ENCODE results near the gene GPR68. TPM values are rescaled to one million over a fixed set of nuclear protein-coding genes. Genes with fewer than 3 reads are reported as not detected.

GPR68 gene
- total RNA-seq, 1 donor from 2014 or later = 4.2 TPM

GRCh38 chr14:91195881-91196280 is 48.6 kb downstream of the GPR68 start:
- TF ChIP-seq, protein P1, sequence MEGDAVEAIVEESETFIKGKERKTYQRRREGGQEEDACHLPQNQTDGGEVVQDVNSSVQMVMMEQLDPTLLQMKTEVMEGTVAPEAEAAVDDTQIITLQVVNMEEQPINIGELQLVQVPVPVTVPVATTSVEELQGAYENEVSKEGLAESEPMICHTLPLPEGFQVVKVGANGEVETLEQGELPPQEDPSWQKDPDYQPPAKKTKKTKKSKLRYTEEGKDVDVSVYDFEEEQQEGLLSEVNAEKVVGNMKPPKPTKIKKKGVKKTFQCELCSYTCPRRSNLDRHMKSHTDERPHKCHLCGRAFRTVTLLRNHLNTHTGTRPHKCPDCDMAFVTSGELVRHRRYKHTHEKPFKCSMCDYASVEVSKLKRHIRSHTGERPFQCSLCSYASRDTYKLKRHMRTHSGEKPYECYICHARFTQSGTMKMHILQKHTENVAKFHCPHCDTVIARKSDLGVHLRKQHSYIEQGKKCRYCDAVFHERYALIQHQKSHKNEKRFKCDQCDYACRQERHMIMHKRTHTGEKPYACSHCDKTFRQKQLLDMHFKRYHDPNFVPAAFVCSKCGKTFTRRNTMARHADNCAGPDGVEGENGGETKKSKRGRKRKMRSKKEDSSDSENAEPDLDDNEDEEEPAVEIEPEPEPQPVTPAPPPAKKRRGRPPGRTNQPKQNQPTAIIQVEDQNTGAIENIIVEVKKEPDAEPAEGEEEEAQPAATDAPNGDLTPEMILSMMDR (IDR thresholded peaks at IDR 0.05) = no peak
- TF ChIP-seq POLR2AphosphoS5 (IDR thresholded peaks at IDR 0.05; ENCODE audit: insufficient read depth in 1 of 2, low read depth in 1 of 2) (no peak), POLR2A (IDR thresholded peaks at IDR 0.05) (no peak)
- Histone ChIP-seq H3K9me3 (no peaks in the 10 kb centered on the region), H3K27ac (no peak overlapping the region), H3K4me1 (no peaks in the 10 kb centered on the region), H3K4me3 (no peak overlapping the region), H3K27me3 (no peaks in the 10 kb centered on the region), H3K36me3 (peaks cover 0 to 38% of the 10 kb centered on the region in 2 donors)
- intact Hi-C loops (cut with DNase I) = no loop called here
- no peak for DNase-seq (ENCODE audit: extremely low spot score in 2 of 2)

- peaks cover 0 to 45% of the 10 kb centered on the region in 2 donors for H3K36me3 ChIP-seq
- no peak for DNase-seq (ENCODE audit: extremely low spot score in 2 of 2)
- no peaks in the 10 kb centered on the region for H3K27me3 ChIP-seq
- no peaks in the 10 kb centered on the region for H3K9me3 ChIP-seq
- no peak overlapping the region for H3K4me3 ChIP-seq
- H3K4me1 ChIP-seq = no peaks in the 10 kb centered on the region
- no peak for TF ChIP-seq POLR2A (IDR thresholded peaks at IDR 0.05)
- TF ChIP-seq, protein P1 (IDR thresholded peaks at IDR 0.05) = no peak
- no peak for TF ChIP-seq POLR2AphosphoS5 (IDR thresholded peaks at IDR 0.05; ENCODE audit: insufficient read depth in 1 of 2, low read depth in 1 of 2)
- no peak overlapping the region for H3K27ac ChIP-seq
- intact Hi-C loops (cut with DNase I) = no loop called here
Observed at GRCh38 chr14:91193069-91193468, 51.4 kb downstream of the GPR68 start.

GRCh38 chr14:91190853-91191252 is 53.7 kb downstream of the GPR68 start:
- Histone ChIP-seq H3K27ac (no peak overlapping the region), H3K4me3 (no peak overlapping the region), H3K9me3 (no peaks in the 10 kb centered on the region), H3K27me3 (no peaks in the 10 kb centered on the region), H3K4me1 (no peaks in the 10 kb centered on the region), H3K36me3 (peaks cover 0 to 32% of the 10 kb centered on the region in 2 donors)
- intact Hi-C loops (cut with DNase I) = no loop called here
- no peak for DNase-seq (ENCODE audit: extremely low spot score in 2 of 2)
- TF ChIP-seq POLR2A (IDR thresholded peaks at IDR 0.05) (no peak), POLR2AphosphoS5 (IDR thresholded peaks at IDR 0.05; ENCODE audit: insufficient read depth in 1 of 2, low read depth in 1 of 2) (no peak)
- TF ChIP-seq, protein P1 (IDR thresholded peaks at IDR 0.05) = no peak

DNA sequence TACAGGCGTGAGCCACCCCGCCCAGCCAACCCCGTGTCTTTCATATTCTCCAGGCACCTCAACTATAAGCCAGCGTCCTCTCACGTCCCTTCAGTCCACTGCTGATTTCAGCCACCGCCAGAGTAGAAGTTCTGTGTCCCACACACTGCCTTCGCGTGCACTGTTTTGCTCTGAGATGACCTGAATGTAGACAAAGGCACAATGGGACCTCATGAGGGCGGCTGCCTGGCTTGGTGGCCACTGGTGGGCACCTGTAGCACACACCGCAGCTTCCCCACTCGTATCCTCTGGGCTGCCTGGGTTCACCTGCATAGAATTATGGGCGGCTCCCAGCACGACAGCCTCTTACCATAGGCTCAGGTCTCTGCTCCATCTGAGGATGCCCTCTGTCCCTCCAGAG is 57.2 kb downstream of the GPR68 start:
- Histone ChIP-seq H3K27ac (no peak overlapping the region), H3K4me3 (no peak overlapping the region), H3K36me3 (peaks cover 0 to 47% of the 10 kb centered on the region in 2 donors), H3K27me3 (no peaks in the 10 kb centered on the region), H3K4me1 (no peaks in the 10 kb centered on the region), H3K9me3 (no peaks in the 10 kb centered on the region)
- intact Hi-C loops (cut with DNase I) = no loop called here
- DNase-seq (ENCODE audit: extremely low spot score in 2 of 2) = no peak
- no peak for TF ChIP-seq POLR2A (IDR thresholded peaks at IDR 0.05)
- TF ChIP-seq POLR2AphosphoS5 (IDR thresholded peaks at IDR 0.05; ENCODE audit: insufficient read depth in 1 of 2, low read depth in 1 of 2) = no peak
- TF ChIP-seq, protein P1 (IDR thresholded peaks at IDR 0.05) = no peak

GRCh38 chr14:91186515-91187066 is 57.9 kb downstream of the GPR68 start:
- intact Hi-C loops (cut with DNase I) = no loop called here
- peaks cover 0 to 53% of the 10 kb centered on the region in 2 donors for H3K36me3 ChIP-seq
- DNase-seq (ENCODE audit: extremely low spot score in 2 of 2) = no peak
- H3K4me1 ChIP-seq = no peaks in the 10 kb centered on the region
- TF ChIP-seq POLR2AphosphoS5 (IDR thresholded peaks at IDR 0.05; ENCODE audit: insufficient read depth in 1 of 2, low read depth in 1 of 2) (no peak), POLR2A (IDR thresholded peaks at IDR 0.05) (no peak)
- H3K27me3 ChIP-seq = no peaks in the 10 kb centered on the region
- no peak overlapping the region for H3K4me3 ChIP-seq
- no peak overlapping the region for H3K27ac ChIP-seq
- no peaks in the 10 kb centered on the region for H3K9me3 ChIP-seq

Measured in vagina (tissue), 2 donors.